ENCODE data around the gene NOTCH1. TPM values are rescaled to one million over a fixed set of nuclear protein-coding genes. Genes with fewer than 3 reads are reported as not detected.

NOTCH1 gene
- total RNA-seq, 2 experiments from 2014 or later: 17.6 to 17.9 TPM

GRCh38 chr9:136472640-136473353, 73.1 kb downstream of the NOTCH1 start:
- peaks cover 97% of the 10 kb centered on the region for H3K36me3 ChIP-seq (ENCODE audit: insufficient read depth, low read length)
- DNase-seq (ENCODE audit: low spot score): no peak
- no peaks in the 10 kb centered on the region for H3K79me2 ChIP-seq (ENCODE audit: insufficient read depth, low read depth, low read length)
- H3K9me3 ChIP-seq (ENCODE audit: low read length): no peaks in the 10 kb centered on the region
- BruUV-seq (replicated peaks): no TSS peak
- intact Hi-C loops (cut with micrococcal nuclease; ENCODE audit: unreplicated experiment): no loop called here
- no peak overlapping the region for H2AFZ ChIP-seq (ENCODE audit: low read length)
- H4K20me1 ChIP-seq (ENCODE audit: insufficient read depth, low read length): no peaks in the 10 kb centered on the region; the same call in 1 of the 2 replicates
- no peak overlapping the region for H3K4me2 ChIP-seq (ENCODE audit: low read length)
- no peak for TF ChIP-seq CTCF (conservative IDR thresholded peaks at IDR 0.05; ENCODE audit: low read length)
- no peak for TF ChIP-seq EZH2phosphoT487 (IDR thresholded peaks at IDR 0.05; ENCODE audit: borderline replicate concordance, low read depth, low read length)
- no peak overlapping the region for H3K27ac ChIP-seq (ENCODE audit: low read depth, low read length, poor library complexity, severe bottlenecking)
- POLR2A ChIA-PET: interaction anchor here (0.6 kb wide), 2 partner anchors 45 to 678 kb away, joined by 4 to 6 read pairs; no protein-coding TSS in a partner anchor
- no peaks in the 10 kb centered on the region for H3K4me1 ChIP-seq (ENCODE audit: insufficient read depth, low read length, poor library complexity, severe bottlenecking)
- no peaks in the 10 kb centered on the region for H3K9me2 ChIP-seq (ENCODE audit: insufficient read depth, low read length)
- no peak overlapping the region for H3K4me3 ChIP-seq (ENCODE audit: low read depth, low read length, poor library complexity, severe bottlenecking)
- CTCF ChIA-PET (ENCODE audit: unreplicated experiment): no interaction called here

DNA sequence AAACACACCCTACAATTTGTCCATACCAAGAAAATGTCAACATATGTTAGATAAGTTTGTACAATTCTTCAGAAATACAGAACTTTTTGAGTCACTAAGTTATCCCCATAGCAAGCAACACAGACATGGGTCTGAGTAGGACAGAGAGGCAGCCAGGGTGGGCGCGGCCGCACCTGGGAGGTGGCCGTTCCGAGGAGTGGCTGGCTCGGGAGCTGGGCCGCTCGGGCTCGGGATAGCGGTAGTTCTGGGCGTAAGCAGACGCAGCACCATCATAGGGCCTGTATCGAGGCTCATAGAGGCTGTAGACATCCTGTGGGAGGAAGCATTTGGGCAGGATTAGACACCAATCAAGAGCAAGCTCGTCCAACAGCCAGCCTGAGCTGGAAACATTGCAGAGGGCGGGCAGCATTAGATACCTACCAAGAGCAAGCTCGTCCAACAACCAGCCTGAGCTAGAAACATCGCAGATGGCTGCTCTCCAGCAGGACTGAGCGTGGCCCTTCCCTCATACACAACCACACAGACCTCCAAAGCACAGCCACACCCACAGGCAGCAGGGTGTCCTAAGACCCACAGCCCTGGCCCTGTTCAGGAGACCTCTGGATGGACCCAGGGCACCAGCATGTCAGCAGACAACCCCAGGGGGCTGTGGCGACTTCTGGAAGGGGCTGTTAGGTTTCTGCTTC, 73.9 kb downstream of the NOTCH1 start:
- Histone ChIP-seq H3K27ac (ENCODE audit: low read depth, low read length, poor library complexity, severe bottlenecking) (no peak overlapping the region), H3K4me2 (ENCODE audit: low read length) (no peak overlapping the region), H3K4me1 (ENCODE audit: insufficient read depth, low read length, poor library complexity, severe bottlenecking) (no peaks in the 10 kb centered on the region), H3K79me2 (ENCODE audit: insufficient read depth, low read depth, low read length) (no peaks in the 10 kb centered on the region), H3K9me3 (ENCODE audit: low read length) (no peaks in the 10 kb centered on the region), H3K4me3 (ENCODE audit: low read depth, low read length, poor library complexity, severe bottlenecking) (no peak overlapping the region), H3K9me2 (ENCODE audit: insufficient read depth, low read length) (no peaks in the 10 kb centered on the region), H2AFZ (ENCODE audit: low read length) (no peak overlapping the region), H4K20me1 (ENCODE audit: insufficient read depth, low read length) (no peaks in the 10 kb centered on the region; the same call in 1 of the 2 replicates), H3K36me3 (ENCODE audit: insufficient read depth, low read length) (peaks cover 97% of the 10 kb centered on the region)
- no peak for DNase-seq (ENCODE audit: low spot score)
- BruUV-seq (replicated peaks): no TSS peak
- intact Hi-C loops (cut with micrococcal nuclease; ENCODE audit: unreplicated experiment): no loop called here
- no peak for TF ChIP-seq EZH2phosphoT487 (IDR thresholded peaks at IDR 0.05; ENCODE audit: borderline replicate concordance, low read depth, low read length)
- no peak for TF ChIP-seq CTCF (conservative IDR thresholded peaks at IDR 0.05; ENCODE audit: low read length)
- POLR2A ChIA-PET: interaction anchor here (0.6 kb wide), 1 partner anchor 678 kb away, joined by 4 read pairs; no protein-coding TSS in a partner anchor
- CTCF ChIA-PET (ENCODE audit: unreplicated experiment): no interaction called here
